GM21515 (cell line): Measurements from ENCODE around the gene RXRA.
"Not testable (repeated sequence)": the region's sequence is repeated elsewhere in the genome, so short reads cannot be mapped to it uniquely, and the experiment has no call there.

Experiments used
- ATAC-seq: cut with Tn5 transposase; IDR thresholded peaks from one replicate; pipeline ENCODE4 v1.9.1; 2021; ENCODE audit not compliant: unreplicated experiment

RXRA gene

DNA sequence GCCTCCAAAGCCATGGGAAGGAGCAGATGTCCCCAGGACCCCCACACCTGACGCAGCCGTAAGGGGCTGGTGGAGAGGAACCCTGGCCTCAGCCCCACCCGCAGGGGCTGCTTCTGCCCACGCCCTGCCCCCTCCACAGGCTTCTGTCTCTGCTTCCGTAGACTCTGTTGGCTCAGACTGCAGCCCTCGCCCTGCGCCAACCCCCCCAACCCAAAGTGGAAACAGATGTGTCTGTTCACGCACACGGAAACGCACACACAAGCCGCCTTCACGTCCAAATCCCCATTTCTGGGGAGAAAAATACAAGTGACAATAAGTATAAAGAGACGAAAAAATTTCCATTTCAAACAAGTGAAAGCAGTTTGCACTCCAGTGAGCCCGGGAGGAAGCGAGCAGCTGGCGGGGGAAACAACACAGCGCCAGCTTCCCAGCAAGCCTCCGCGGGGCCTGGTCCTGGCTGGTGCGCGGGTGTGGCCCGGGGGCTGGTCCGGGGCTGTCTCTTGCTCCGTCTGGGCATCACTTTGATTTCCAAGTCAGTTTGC is 32.6 kb upstream of the RXRA start:
- no peak for ATAC-seq

DNA sequence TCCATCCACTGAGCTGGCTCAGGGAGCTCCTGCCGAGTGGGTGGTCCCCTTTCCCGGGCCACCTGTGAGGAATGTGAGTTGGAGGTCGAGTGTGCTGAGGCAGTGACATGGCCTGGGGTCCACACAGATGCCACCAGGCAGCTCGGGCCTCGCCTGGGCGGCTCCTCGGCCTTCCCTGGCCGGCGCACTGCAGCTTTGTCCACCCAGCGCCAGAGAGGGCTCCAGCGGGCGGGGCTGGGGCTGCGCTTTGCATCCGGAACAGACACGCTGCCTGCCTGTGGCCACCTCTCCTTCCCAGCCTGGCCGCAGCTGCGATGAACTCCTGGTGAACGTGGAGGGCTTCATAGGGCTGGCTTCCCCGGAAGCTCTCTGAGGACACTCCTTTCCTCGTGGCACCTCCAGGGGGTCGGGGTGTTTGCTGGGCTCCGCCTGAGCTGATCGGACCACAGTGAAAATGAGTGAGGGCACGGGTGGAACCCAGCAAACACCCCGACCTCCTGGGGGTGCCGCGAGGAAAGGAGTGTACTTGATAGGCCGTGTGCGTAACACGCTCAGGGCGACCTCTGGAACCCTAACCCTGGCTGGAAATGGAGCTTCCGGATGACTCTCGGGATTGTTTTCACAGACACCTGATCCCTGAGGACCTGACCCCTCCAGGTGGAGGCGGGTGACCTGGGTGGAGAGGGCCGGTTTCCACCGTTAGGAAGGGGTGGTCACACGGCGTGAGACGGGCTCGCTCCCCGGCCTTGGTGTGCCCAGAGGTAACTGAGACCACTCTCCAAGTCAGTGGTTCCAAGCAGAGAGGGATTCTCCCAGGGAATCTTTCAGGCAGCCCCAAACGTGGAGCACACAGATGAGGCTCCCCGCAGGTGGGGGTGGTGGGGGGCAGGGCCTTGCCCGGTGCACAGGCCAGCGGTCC is 31.8 kb upstream of the RXRA start:
- no peak for ATAC-seq

- ATAC-seq, result no peak
These were observed 31.0 kb upstream of the RXRA start for GRCh38 chr9:134295101-134295745.

DNA sequence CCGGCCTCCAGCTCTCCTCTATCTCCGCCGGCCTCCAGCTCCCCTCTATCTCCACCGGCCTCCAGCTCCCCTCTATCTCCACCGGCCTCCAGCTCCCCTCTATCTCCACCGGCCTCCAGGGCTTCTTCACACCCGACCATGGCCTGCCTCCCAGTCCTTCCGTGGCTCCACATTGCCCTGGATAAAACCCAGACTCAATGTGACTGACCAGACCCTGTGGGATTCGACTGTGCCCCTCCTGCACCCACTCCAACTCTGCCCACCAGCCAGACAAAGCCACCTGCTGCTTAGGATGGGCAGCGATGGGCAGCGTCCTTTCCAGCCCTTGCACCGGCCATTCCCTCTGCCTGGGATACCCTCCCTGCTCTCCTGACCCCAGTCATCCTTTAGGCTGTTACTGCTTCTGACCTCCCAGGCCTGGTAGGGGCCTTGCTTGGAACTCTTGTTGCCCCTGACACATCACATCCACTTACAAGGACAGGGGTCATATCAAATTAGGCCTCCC is 30.5 kb upstream of the RXRA start:
- ATAC-seq, result no peak

GRCh38 chr9:134296301-134297082 is 29.8 kb upstream of the RXRA start:
- ATAC-seq, result no peak

DNA sequence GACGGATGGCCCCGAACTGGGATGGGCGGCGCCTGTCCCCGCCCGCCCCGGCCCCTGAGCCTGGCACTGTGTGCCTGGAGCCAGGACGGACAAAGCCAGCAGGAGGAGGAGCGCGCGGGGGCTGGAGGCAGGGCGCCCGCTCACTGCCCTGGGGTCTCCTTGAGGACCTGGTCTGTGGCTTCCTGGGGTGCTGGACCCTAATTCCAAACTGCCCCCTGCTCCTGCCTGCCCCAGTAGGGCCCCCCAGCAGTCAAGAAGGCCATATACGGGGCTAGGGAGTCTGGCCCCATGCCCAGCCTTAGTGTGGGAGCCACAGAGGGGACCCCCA is 29.2 kb upstream of the RXRA start:
- no peak for ATAC-seq

- ATAC-seq, result no peak
These were observed 28.7 kb upstream of the RXRA start for GRCh38 chr9:134297576-134297975.

DNA sequence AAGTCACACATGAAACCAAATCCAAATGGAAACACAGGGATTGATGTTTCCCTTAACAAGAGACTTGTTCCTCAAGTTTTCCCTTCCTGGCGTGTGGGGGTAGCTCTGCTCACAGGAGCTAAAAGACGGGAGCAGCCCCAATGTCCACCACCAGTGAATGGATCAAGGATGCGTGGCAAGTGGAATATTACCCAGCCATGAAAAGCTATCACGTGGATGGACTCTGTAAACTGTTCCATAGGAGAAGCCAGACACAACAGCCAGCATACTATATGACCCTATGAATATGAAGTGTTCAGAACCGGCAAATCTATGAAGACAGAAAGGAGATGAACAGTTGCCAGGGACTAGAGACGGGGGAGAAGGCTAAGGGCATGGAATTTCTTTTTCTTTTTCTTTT is 28.3 kb upstream of the RXRA start:
- ATAC-seq, result no peak

DNA sequence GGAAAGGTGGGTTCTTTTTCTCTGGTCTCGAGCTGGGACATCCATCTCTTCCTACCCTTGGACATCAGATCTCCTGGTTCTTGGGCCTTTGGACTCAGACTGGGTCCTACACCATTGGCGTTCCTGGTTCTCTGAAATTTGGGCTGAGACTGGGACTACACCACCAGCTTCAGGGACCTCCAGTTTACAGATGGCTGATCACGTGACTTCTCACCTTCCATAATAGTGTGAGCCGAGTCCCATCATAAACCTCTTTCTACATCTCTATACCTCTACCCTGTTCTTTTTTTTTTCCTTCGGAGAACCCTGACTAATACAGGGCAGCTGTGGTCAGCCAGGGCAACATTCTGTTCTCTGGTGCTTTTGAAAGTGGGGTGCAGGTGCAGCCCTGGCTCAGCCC is 27.2 kb upstream of the RXRA start:
- ATAC-seq, result no peak

DNA sequence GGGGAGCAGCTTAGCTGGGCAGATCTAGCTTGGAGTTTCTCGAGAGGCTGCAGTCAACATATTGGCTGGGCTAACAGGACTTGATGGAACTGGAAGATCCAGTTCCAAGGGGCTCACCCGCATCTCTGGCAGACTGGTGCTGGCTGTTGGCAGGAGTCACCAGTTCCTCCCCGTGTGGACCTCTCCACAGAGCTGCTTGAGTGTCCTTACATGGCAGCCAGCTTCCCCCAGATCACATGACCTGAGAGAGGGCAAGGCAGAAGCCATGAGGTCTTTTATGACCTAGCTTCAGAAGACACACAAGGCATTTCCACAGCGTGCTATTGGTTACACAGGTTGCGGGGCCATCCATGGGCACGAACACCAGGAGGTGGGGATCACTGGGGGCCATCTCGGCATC is 26.4 kb upstream of the RXRA start:
- no peak for ATAC-seq

GRCh38 chr9:134301387-134302129 is 24.7 kb upstream of the RXRA start:
- ATAC-seq, result no peak

GRCh38 chr9:134302130-134302817 is 24.0 kb upstream of the RXRA start:
- ATAC-seq, result no peak

- ATAC-seq, result no peak
These were observed 22.7 kb upstream of the RXRA start for GRCh38 chr9:134303601-134304000.

- ATAC-seq, result no peak
These were observed 22.0 kb upstream of the RXRA start for GRCh38 chr9:134304261-134304660.

- no peak for ATAC-seq
These were observed 21.6 kb upstream of the RXRA start for GRCh38 chr9:134304690-134305089.

DNA sequence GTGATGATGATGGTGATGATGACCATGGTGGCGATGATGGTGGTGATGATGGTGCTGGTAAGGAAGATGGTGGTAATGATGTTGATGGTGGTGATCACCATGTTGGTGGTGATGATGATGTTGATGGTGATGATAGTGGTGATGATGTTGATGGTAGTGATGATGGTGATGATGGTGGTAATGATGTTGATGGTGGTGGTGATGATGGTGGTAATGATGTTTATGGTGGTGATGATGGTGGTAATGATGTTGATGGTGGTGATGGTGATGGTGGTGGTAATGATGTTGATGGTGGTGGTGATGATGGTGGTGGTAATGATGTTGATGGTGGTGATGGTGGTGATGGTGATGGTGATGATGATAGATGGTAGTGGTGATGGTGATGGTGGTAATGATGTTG is 20.7 kb upstream of the RXRA start:
- no peak for ATAC-seq

GRCh38 chr9:134306042-134306441 is 20.2 kb upstream of the RXRA start:
- not testable (repeated sequence) for ATAC-seq

DNA sequence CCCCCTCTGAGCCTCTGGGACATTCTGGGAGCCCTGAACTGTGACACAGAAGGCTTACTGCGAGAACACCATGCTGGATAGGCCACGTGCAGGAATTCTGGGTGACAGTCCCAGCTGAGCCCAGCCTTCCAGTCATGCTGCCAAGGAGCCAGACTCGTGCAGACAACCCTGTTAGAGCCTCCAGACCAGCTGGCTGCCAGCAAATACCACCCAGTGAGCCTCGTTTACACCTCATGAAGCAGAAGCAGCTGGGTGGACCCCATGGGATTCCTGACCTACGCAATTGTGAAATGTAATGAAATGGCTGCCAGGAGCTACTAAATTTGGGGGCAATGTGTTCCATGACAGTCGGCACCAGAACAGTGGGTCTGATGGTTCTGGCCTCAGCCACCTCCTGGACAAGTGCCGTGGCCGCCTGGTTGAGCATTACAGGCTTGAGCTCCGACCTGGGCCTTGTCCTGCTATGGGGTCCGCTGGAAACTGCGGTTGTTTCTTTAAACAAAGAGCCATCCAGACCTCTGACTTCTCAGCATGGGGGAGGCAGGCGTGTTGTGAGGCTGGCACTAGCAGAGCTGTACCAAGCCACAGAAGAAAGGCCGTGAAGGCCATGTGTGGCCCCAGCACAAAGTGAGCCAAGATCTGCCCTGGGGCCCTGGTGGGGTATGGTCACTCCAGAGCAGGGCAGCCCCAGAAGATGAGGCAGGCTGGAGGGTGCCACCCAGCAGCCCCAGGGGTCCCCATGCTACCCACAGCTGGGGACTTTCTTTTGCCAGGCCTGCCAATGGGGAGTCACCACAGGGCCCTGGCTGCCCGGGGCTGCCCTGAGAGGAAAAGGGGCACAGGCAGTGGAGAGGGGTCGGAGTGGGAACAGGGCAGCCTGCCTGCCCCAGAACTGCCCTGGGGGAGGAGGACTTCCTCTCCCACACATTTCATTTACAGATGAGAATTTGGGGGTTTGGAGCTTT is 19.3 kb upstream of the RXRA start:
- ATAC-seq, result no peak
